CD4-positive, alpha-beta T cell treated with Interleukin-17A for 1 hour (primary cell): ENCODE measurements around the gene PNMA3.
"Not testable (repeated sequence)": the region's sequence is repeated elsewhere in the genome, so short reads cannot be mapped to it uniquely, and the experiment has no call there.

Experiments used
- DNase-seq: peaks from one replicate; pipeline ENCODE4 v3.0.0-alpha.2; 2020

PNMA3 gene

DNA sequence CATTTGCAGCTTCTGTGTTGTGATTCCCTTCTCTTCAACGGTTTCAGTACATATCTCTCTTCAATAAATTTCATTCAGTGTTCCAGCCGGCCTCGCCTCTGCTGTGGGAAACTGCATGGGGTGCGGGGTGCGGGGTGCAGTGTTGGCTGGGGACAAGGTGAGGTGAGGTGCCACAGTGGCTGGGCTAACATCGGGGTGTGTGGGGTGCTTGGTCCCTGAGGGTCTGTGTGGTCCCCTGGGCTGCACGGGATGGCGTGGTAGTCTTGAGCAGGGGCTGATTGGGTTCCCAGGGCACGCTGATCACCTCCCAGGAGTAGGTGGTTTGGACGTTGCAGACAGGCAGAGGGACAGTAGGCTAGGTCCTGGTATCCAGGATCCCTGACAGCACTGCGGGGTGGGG lies 18.7 kb downstream of the PNMA3 start:
- no peak for DNase-seq

DNA sequence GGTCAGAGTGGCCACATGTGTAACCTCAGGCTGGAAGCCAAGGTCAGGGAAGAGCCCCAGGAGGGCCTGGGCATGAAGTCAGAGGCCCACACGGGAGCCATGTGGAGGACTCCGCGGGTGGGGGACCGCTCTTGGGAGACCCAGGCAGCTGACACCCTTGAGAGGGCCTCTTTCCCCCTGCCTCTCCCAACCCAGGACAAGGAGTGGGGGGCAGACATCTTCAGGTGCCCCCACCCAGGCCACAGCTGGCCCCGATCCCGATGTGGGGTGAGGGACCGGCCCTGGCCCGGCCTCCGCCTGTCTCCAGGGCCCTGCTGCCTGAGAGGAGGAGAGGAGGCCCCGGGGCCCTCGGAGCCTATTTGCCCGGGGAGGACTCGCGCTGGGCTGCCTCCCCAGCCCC lies 19.1 kb downstream of the PNMA3 start:
- no peak for DNase-seq

DNA sequence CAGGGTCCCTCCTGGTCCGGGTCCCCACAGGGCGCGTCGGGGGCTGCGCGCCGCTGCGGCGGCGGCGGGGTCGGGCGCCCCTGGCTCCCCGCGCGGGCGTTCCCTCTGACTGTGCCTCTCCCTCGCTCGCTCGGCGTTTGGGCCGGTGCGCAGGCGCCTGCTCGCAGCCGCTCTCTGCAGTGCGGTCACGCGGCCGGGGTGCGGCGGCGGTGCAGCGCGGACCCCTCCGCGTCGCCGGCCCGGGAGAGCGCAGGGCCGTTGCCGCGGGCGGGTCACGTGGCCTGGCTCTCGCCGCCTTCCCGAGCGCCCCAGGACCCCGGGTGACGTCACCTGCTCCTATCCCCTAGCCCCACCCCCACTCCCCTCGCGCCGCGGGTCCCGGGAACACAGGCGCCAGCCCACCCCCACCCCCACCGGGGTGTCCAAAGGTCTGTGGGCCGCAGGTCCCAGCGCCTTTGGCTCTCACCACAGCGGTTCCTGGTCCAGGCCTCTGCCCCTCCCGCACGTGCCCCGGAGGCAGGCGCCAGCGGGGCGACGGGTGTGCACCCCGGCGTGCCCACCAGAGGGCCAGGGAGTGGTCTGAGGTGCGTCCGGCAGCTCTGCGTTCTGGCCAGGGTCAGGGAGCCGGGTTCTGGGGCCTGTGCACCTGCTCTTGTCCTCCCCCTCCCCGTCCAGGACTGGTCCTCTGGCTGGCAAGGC lies 21.3 kb downstream of the PNMA3 start:
- not testable (repeated sequence) for DNase-seq

DNA sequence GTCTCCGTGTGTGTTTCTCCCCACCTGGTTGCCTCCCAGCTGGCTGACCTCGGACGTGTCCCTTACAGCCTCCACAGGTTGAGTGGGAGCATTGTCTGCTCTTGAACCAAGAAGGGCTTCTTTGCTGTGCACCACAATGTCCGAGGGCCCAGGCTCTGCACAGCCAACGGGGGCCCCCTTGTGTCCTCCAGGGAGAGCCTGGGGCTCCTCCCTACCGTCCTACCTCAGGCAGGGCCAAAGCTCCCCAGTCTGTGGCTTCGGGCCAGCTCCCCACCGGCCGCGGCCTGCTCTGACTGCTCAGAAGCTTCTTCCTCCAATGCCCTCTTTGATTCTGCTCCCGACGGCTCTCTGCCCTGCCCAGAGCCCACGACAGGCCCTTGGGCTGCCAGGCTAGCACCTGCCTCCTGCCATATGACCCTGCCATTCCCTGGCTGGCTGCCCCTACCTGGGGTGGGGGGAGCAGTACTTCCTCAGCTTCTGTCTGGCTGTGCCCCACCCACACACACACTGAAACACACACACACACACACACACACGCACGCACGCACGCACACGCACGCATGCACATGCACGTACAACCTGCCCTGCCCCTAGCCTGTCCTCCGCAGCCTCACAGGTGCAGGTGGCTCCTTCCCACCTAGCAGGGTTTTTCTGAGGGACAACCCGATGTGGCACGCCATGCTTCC lies 27.1 kb downstream of the PNMA3 start:
- not testable (repeated sequence) for DNase-seq

DNA sequence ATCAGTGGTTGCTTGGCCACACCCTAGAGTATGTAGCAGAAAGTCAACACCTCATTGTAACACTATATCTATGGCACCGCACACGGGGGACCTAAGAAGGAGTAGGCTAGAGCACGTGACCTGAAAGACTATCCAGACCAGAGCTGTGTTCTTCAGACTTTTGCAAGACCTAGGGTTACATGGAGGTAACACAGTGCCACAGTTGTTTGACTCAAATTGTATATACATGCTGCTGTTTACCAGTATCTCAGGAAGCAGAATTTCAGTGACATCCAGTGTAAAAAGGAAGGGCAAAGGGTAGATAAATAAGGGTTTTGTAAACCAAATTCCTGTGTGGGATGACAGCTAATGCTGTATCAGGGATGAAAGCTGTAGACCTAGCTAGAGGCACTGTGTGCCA lies 46.1 kb downstream of the PNMA3 start:
- DNase-seq, result no peak

DNA sequence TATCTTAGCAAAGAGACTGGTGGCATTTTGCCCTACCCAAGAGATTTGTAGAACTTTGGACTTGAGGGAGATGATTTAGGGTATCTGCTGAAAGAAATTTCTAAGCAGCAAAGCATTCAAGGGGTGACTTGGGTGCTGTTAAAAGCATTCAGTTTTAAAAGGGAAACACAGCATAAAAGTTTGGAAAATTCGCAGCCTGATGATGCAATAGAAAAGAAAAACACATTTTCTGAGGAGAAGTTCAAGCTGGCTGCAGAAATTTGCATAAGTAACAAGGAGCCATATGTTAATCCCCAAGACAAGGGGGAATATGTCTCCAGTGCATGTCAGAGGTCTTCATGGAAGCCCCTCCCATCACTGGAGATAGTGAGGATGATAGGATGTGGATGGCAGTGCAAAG lies 48.7 kb downstream of the PNMA3 start:
- not testable (repeated sequence) for DNase-seq

DNA sequence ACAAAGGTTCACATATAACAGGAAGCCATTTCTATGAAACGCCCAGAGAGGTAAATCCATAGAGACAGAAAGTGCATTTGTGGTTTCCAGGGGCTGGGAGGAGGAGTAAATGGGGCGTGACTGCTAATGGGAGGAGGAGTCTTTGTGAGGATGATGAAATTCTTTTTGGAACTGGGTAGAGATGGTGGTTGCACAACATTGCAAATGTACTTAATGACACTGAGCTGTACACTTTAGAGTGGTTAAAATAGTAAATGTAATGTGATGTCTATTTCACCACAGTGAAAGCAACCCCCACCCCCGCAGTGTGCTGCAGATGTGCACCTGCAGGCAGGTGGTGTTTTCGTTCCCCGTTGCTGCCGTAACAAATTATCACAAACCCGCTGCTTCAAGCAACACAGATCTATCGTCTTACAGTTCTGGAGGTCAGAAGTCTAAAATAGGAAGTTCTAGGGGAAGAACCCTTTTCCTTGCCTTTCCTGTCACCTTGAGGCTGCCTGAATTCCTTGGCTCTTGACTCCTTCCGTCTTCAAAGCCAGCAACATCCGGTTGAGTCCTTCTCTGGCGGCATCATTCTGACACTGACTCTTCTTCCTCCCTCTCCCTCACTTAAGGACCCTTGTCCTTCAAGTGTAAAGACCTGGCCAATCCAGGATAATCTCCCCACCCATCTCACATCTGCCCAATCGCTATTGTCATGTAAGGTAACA lies 50.0 kb downstream of the PNMA3 start:
- DNase-seq, result not testable (repeated sequence)
